Activated CD4-positive, CD25-positive, alpha-beta regulatory T cell treated with anti-CD3 and anti-CD28 coated beads, Interleukin-2, amount 50 U/mL, for 72 hours (primary cell): ENCODE results near the gene C1QTNF9B.
A peak's percentile ranks its signal among the peaks of the same experiment; 100 is the strongest.
"Not testable (repeated sequence)": the region's sequence is repeated elsewhere in the genome, so short reads cannot be mapped to it uniquely, and the experiment has no call there.

ENCODE experiments used
- DNase-seq: peaks from one replicate; pipeline ENCODE4 v3.0.0; 2021

The C1QTNF9B gene

DNA sequence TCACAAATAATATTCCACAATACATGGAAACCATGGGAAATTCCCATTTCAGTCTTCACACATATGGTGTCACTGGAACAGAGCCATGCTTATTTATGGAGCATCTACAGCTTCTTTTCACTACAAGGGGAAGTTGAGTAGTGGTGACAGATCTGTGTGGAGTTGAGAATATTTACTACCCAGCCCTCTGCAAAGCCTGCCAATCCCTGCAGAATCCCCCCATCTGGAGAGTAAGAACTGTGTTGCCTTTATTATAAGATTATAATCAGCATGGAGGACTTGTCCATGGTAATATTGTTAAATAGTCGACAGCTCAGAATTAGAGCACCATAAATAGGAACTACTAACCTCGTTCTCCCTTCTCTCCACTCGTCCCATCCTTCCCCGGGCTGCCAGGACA lies 3.5 kb downstream of the C1QTNF9B start:
- DNase-seq, result not testable (repeated sequence)

DNA sequence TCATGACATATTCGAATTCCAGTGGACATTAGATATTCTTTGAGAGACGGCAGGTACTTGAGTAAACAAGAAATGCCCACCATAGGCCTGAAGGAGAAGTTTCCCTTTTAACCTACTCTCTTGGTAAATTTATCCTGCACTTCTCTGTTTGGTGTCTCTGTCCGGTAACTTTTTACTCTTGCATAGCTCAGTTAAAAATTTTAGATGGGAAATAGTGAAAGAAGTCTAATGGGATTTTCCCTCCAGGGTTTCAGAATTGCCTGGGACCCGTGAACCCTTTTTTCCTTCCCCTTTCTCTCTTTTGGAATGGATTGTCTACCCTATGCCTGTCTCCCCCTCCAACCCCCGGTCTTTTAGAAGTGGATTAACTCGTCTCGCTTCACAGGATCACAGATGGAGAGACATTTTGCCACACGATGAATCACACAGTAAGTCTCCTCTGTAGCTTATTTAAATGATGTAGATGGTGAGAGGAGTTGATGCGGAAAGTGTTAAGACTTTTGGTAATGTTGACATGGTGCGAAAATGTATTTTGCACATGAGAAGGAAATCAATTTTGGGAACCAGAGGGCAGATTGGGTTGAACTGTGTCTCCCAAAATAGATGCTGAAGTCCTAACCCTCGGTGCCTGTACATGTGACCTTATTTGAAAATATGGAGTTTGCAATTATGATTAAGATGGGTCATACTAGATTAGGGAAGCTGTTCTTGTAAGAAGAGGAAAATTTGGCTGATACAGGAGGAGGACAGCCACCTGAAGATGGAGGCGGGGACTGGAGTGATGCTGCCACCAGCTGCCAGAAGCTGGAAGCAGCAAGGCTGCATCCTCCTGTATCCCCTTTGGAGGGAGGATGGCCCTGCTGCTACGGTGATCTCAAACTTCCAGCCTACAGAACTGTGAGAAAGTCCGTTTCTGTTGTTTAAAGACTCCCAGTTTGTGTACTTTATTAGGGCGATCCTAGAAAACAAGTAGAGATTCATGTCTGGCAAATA lies 7.4 kb downstream of the C1QTNF9B start:
- DNase-seq, result no peak

DNA sequence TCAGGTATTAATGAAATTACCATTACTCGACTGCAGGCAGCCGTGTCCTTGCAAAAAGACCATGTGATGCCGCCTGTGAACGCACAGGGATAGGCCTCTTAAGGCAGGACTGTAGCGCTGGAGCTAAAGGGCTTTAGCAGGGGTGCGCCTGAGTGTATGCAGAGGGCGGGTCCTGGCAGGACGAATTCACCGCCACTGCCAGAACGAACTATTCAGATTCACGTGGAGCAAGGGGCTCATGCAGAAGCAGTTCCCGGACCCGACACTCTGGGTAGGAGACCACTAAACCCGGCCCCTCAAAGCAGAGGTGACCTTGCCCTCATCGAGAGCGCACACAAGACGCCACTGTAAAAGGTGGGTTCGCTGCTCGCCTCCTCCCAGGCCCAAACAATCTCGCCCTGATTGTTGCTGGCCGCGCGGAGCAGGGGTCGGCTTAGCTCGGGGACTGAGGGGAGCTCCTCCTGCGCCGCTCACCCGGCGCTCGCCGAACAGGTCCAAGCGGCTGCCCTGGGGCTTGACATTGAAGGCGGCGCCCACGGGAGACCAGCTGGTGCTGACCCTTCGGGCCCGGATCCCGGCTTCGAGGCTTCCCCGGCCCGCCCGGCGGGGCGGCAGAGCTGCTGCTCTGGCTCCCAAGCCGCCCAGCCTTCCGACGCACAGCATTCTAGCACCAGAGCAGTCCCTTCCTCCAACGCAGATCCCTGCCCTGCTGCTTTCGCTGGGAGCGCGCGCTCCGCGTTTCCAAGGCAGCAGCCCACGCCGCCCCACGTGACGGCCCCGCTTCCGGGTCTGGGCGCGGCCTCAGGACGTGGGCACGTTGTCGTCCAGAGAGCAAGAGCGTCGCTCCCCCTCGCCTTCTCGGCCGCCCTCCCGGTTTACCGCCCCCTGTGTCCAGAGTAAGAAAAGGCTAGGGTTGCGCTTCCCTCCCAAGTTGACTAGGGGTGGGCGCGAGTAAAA lies 8.4 kb downstream of the C1QTNF9B start, which contains the start of gene MIPEP:
TSS of gene MIPEP (minus strand) at position 743 of the 957 bp plus-strand sequence. CDS start at position 663, 80 bp downstream.
- DNase-seq, result peak; percentile 88

DNA sequence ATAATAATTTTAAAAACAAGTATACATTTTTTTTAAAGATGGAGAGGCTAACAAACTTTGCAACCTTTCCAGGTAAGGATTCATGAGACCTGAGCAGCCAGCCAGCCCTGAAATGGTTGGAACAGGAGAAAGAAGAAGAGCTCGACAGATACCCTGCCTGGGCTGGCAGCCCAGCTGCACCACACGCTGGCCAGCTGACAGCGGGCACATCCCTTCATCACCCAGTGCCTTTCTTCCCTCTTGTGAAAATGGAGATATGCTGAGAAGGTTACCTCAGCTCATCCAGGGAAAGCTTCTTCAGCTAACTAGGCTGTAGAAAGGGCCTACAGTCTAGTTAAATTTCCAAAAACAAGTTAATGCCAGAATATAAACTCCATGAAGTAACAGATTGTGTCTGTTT lies 12.9 kb downstream of the C1QTNF9B start:
- not testable (repeated sequence) for DNase-seq

DNA sequence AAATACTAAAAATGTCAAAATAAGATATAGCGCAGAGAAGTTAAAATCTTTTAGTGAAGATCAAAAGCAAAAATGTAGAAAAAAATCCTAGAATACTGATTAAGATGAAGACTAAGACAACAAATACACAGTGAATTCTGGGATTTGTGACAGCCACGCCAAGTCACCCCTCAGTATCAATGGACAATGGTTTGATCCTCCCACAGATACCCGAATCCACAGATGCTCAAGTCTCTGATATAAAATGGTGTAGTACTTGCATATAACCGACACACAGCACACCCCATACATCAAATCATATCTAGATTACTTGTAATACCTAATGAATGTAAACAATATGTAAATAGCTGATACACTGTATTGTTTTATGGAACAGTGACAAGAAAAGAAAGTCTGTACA lies 14.0 kb downstream of the C1QTNF9B start:
- DNase-seq, result no peak

DNA sequence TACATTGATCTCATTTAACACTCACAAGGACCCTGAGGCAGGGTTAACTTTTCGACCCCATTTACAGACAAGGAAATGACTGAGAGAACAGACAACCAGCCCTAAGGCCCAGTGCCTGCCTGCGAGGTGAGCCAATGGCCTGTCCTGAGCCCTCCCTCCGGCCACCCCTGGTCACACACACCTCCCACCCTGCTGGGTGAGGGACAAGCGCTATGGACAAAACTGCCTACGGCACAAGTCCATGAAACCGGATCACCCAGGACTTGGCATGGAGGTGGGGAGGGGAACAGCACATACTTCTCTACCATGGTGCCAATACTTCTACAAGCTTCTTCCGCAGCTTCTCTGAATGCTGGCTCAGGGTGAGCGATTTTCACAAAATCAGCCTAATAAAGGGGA lies 15.9 kb downstream of the C1QTNF9B start:
- not testable (repeated sequence) for DNase-seq

DNA sequence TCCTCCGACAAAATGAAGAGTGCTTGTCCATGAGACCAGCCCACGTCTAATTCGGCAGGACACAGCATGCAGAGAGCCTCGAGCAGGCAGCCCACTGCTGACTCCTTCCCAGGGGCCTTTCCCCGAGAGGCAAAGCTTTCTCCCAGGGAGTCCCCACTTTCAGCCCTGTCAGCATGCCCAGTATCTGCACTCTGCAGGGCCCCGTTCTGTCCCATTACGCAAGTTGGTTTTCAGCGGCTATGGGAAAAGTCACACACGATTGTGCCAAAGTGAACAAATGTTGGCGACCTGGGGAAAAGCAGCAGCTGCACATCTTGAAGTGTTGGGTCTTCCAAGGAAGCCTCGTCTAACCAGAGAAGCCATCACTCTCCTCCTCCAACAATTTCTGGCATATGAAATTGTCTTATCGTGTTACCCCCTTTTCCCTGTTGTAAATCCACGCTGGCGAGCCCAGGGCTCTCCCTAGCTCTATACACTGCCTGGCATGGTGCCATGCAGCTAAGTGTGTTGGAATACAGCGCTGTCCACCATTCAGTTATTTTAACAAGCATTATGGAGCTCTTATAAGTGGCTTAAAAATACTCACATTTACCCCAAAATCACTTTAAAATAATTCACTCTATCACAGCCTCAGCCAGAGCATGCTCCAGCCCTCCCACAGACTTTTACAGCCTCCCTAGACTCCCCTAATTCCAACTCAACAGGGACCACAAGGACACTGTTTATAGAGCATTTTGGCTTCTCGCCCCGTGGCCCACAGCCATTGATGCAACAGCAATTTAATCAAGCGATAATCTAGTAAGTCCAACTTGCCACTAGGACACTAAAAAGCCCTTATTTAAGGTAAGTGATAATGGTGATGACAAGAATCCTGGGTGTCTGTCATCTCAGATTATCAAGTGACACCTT lies 16.6 kb downstream of the C1QTNF9B start:
- DNase-seq, result not testable (repeated sequence)

DNA sequence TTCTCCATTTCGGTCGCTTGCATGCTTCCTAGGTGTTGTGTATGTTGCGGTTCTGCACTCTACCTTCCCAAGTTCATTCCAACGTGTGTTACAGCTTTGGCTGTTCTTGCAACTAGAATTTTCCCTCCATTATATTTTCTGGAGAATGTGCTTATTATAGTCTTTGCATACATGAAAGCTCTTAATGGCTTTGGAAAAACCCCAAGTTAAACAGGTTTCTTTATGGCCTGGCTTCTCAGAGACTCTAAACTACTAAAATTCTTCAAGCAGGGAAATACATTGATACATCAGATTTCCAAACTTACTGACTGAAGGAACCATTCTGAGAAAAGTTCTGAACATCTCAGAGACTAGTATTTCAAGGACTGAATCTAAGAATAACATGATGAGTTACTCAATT lies 20.0 kb downstream of the C1QTNF9B start:
- no peak for DNase-seq

DNA sequence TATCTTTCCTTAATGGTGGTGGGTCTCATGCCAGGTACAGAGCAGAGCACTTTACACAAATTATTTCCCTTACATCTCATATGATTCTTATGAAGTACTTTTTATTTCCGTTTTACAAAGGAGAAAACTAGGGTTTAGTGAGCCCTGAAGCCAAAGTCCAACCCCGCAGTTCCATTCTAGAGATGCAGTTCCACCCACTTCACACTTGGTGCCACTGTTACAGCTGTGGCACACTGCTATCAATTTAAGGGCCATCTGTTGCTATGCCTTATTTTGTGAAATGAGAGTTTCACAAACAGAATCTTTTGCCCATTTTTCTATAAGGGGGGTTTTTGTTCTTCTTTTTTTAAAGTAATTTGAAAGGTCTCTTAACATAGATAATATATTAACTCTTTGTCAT lies 21.0 kb downstream of the C1QTNF9B start:
- no peak for DNase-seq

DNA sequence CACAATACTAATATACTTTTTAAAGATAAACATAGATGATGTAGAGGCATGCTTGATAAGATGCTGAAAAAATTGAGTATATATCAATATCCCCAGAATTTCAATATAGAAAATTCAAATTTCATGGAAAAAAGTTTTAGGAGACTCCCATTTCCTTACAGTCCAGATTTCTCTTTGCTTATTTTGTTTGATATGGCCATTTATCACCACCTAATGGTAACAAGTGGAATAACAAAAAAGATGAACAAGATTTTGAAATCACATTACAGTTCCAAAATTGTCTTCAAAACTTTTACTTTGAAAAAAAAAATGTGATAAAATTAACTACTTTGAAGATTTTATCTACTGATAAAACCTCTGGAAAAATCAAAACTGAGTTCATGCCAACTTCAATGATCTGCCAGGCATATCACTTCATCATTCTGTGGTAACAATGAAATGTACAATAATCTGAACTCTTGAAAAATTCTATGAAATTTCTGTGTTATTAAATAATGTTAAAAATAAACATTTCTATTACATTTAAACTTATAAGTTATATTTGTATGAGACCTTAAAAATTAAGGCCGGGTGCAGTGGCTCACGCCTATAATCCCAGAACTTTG lies 25.6 kb downstream of the C1QTNF9B start:
- DNase-seq, result no peak

DNA sequence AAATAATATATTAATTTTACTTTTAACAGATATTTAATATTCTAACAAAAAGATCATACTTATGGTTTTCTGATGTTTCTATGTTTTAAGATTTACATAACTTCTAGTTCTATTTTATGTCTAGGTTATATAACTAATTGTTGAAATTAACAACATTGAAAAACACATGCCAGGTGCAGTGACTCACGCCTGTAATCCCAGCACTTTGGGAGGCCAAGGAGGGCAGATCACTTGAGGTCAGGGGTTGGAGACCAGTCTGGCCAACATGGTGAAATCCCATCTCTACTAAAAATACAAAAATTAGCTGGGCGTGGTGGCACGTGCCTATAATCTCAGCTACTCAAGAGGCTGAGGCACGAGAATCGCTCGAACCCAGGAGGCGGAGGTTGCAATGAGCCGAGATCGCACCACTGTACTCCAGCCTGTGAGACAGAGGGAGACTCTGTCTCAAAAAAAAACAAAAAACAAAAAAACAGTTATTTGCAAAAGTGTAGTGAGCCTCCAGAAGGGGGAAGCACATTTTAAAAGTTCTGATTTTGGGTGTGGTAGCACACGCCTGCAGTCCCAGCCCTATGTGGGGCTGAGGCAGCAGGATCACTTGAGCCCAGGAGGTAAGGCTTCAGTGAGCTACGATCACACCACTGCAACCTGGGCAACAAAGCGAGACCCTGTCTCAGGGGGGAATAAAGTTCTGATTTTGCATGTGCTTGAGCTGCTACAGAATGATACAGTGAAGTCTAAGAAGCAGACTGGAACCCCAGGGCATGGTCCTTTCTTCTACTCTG lies 26.8 kb downstream of the C1QTNF9B start:
- no peak for DNase-seq

DNA sequence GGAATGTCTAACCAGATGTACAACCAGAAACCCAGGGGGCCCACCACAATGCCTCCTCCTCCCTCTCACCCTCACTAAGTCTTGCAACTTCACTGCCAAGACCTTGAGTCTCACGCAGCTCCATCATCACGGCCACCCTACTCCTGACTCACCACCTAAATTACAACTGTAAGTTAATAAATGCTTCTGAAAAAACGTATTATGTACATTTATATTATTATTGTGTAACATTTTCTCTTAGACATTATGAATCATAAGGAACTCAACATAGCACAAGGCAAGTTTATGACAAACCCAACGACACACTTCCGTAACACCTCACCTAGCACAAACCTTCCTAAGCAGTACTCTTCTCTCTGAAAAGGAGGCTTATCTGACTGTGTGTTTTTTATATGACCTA lies 28.8 kb downstream of the C1QTNF9B start:
- no peak for DNase-seq

DNA sequence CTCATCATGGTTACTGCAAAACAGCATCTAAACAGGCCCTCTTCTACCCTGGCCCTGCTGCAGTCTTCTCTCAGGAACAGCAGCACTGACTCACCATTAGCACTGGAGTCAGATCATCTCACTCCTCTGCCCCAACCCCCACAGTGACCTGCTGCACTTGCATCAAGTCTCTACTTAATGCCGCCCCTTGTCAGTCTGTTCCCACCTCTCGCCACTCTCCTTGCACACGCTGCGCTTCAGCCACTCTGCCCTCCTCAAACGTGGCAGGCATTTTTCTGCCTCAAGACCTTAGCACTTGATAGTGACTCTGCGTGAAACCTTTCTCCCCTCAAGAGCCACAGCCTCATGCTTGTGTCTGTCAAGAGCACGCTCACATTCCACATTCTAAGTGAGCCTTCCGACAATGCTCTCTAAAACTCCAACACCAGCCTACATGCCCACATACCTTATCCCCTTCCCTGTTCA lies 30.2 kb downstream of the C1QTNF9B start:
- DNase-seq, result no peak

DNA sequence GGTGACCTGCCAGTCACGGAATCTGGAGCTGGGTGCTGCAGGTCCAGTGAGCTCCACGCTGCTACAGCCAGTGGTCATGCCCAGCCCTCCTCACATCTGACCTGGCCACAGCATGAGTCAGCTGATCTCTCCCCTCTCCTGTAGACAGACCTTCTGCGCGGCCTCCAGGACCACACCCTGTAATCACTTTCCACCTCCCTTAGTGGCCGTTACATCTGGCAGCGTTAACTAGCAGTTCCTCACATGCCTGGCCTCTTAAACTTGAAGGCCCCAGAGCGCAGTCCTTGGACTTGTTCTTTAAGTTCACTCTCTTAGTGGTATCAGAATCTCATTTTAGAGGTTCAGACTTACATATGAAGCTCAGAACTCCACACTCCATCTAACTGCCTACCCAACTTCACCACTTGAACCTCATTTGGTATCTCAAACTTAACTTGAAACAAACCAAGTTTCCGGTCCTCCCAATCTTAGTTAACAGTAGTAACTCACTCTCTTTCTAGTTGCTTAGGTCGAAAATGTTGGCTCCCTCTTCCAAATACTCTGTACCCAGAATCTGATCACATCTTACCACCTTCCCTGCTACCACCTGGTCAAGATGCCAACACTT lies 30.8 kb downstream of the C1QTNF9B start:
- no peak for DNase-seq

DNA sequence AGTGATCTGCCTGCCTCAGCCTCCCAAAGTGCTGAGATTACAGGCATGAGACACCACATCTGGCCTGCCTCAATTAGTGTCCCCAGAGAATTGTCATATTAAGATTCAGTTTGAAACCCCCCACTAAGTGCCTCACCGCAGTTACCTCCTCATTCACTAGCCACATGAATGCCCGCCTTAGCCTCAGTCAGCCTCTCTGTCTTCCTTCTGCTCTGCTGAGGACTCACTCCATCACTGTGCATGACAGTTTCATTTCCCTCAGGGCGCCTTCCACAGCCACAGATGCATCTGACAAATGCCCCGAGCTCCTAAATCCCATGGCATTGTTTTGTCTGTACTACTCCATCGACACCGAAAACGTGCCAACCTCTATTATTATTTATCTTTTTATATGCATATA lies 31.4 kb downstream of the C1QTNF9B start:
- no peak for DNase-seq

DNA sequence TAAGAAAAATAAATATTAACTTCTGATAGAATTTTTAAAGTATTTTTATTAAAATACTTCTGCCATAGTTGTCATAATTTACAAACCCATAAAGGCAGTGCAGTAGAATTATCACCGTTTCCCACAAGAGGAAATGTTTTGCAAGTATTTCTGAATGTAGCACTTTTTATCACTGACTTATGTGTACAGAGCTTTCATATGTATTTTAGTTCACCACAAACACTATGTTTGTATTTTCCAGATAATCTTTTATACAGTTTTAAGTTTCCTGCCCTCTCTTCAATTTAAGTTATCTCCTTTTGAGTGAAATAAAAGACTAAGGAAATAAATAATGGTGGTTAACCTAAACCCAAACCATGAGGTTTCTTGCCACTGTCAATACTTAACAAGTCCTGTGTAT lies 32.3 kb downstream of the C1QTNF9B start:
- no peak for DNase-seq

DNA sequence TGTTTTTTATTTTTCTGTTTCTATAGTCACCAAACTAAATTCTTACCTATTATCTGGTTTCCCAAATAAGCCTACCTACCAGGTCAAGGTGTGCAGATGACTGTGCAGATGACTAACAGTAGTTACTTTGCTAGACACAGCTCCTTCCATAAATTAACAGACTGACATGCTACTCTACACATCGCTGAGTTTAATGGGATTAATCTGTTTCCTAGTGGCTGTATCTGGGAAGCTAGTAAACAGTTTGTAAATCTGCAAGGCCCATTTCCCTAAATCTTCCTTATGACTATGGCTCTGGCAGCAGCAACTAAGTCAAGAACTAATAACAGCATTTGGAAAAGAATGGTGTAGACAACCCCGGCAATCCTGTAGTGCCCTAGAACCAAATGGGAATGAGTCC lies 36.0 kb downstream of the C1QTNF9B start:
- DNase-seq, result no peak

DNA sequence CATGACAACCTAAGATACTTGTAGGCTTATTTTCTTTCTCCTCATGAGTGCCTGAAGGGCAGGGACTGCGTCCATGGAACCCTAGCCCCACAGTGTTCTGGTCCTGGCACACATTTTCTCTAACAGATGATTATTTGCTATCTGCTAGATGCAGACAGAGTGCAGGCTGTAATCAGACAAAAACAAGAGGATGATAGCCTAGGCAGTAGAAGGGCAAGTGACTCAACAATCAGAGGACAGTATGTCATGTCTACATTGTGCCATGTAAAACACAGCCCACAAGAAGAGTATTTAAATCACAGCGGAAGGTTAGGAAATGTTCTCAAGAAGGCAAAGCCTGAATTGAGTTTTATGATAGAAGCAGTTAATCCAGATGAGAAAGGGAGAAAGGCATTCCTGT lies 37.4 kb downstream of the C1QTNF9B start:
- DNase-seq, result no peak

DNA sequence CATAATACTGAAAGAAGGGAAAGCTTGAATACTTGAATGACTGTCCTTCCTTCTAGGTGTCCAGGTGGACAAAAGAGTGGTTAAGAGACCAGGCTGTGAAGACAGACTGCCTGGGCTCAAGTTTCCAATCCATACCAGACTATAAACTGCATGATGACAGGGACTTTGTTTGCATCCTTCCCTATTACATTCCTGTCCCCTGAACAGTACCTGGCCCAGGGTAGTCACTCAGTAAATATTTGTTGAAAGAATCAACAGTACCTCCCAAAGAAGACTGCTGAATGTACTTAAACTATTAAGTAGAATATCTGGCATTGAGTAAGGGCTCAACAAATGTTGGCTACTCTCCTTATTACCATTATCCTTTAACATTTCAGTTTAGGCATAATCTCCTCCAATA lies 37.8 kb downstream of the C1QTNF9B start:
- DNase-seq, result no peak

DNA sequence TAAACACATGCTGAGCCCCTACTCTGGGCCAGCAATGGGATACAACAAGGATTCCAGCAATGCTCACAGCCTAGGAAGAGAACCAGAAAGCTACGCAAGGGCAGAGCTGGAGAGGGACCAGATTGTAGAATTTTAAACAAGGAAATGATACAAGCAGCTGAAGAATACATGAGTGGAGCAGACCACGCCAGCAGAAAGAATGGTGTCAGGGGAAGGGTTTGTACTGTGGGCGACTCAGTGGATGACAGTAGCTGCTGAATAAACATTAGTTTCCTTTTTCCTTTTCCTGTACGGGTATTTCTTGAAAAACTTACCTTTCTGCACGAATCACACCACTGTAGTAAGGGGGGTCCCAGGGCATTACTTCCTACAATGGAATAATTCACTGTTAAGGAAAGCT lies 38.8 kb downstream of the C1QTNF9B start:
- DNase-seq, result no peak
